Uterus (tissue), 2 donors: ENCODE results near the gene ALKBH1.

Experiments
- CTCF ChIP-seq, 4 experiments: fragments of 200-600 bp in 2 of 4; fragments of 450-650 bp in 2 of 4; sonication (generic) in 2 of 4; IDR thresholded peaks; one replicate each; pipeline ENCODE4 v1.5.1; 2016 to 2019; ENCODE audit warnings: antibody characterized with exemption in 4 of 4, mild to moderate bottlenecking in 2 of 4, moderate library complexity in 1 of 4
- POLR2A ChIP-seq, 2 donors: fragments of 450-650 bp; IDR thresholded peaks; one replicate each; pipeline ENCODE4 v1.6.1; 2016; ENCODE audit warnings: antibody characterized with exemption in 2 of 2, mild to moderate bottlenecking in 1 of 2, moderate library complexity in 1 of 2

GRCh38 chr14:77752799-77753516 lies 45.1 kb upstream of the ALKBH1 start:
- TF ChIP-seq CTCF (IDR thresholded peaks at IDR 0.05) (no peak), POLR2A (IDR thresholded peaks at IDR 0.05) (no peak)
